ENCODE measurements around the gene IPP. TPM values are rescaled to one million over a fixed set of nuclear protein-coding genes. Genes with fewer than 3 reads are reported as not detected.
"Not testable (repeated sequence)": the region's sequence is repeated elsewhere in the genome, so short reads cannot be mapped to it uniquely, and the experiment has no call there.

The IPP gene
- total RNA-seq, 1 experiment from 2014 or later = 5.2 TPM

DNA sequence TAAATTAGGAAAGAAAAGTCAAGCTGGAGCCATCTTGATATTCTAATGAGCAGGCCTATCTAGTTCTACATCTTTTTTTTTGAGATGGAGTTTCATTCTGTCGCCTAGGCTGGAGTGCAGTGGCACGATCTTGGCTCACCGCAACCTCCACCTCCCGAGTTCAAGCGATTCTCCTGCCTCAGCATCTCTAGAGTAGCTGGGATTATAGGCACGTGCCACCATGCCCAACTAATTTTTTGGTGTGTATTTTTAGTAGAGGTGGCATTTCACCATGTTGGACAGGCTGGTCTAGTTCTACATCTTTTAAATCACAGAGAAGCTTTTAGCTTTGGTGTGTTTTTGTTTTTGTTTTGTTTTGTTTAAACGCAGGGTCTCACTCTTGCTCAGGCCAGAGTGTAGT lies 55.6 kb downstream of the IPP start:
- no peak for DNase-seq
- Histone ChIP-seq H3K27me3 (no peaks in the 10 kb centered on the region), H3K36me3 (peaks cover 44% of the 10 kb centered on the region), H3K9me3 (no peaks in the 10 kb centered on the region), H3K4me3 (no peak overlapping the region)

DNA sequence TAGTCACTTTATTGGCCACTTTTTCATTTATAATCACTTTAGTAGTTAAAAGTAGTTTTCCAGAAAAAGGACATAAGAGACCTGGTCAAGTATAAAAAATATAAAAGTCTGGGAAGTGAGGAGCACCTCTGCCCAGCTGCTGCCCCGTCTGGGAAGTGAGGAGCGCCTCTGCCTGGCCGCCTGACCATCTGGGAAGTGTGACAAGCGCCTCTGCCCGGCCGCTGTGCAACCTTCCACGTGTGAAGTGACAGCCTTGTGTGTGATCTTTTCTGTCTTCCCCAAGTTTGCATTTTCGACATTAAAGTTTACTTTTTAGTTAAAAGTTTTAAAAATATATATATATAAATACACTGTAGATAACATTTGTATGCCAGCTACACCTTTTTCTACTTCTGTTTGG lies 56.6 kb downstream of the IPP start:
- not testable (repeated sequence) for DNase-seq, H3K4me3 ChIP-seq, H3K9me3 ChIP-seq, H3K27me3 ChIP-seq
- H3K36me3 ChIP-seq = peaks cover 52% of the 10 kb centered on the region

DNA sequence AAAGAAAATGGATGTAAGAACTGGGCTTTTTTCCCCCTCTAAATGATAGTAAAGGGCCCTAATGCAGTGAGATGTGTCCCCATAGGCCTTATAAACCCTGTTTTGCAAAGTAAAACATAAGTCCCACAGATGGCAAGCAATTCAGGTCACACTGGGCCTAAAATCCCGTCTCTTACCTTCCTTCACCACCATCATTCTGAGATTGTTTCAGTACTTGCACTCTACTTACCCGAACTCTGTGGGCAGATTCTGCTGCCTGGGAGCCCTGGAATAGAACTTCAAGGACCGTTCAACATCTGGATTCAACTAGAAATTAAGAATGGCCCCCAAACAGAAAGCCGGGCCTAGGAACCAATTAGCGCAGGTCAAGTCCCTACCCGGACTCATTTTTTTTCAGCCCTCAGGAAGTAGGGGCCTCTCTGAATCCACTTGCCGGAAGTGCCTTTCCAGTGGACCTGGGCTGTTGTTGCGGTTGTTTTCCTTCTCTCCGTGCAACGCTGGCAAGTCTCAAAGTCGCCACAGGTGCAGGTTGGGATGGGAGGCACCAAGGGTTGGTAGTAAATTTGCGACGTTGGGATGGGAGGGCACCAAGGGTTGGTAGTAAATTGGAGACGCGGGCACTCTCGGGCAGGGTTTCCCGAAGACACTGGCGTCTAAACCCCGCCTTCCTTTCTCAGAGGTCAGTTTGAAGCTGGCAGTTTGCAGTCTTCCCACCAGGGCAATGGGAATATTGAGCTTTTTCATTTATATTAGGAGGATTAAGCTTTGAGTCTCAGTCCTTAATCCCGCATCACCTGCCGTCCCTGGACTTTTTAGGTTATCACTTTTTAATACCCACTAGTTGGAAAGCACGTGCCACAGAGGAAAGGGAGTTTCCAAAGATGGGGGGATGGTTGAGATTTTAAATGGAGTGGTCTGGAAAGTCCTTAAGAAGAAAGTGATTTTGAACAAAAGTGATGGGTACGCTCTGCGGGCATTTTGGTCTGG lies 62.4 kb downstream of the IPP start, which contains the start of gene TMEM69:
TSS of gene TMEM69 (plus strand) at position 428 of the 987 bp plus-strand sequence. CDS start 2,888 bp downstream, outside the sequence.
- DNase-seq = peak; percentile 80
- Histone ChIP-seq H3K9me3 (no peaks in the 10 kb centered on the region), H3K27me3 (no peaks in the 10 kb centered on the region), H3K4me3 (peak within 1 kb of the TSS; percentile 99), H3K36me3 (peaks cover 31% of the 10 kb centered on the region)

DNA sequence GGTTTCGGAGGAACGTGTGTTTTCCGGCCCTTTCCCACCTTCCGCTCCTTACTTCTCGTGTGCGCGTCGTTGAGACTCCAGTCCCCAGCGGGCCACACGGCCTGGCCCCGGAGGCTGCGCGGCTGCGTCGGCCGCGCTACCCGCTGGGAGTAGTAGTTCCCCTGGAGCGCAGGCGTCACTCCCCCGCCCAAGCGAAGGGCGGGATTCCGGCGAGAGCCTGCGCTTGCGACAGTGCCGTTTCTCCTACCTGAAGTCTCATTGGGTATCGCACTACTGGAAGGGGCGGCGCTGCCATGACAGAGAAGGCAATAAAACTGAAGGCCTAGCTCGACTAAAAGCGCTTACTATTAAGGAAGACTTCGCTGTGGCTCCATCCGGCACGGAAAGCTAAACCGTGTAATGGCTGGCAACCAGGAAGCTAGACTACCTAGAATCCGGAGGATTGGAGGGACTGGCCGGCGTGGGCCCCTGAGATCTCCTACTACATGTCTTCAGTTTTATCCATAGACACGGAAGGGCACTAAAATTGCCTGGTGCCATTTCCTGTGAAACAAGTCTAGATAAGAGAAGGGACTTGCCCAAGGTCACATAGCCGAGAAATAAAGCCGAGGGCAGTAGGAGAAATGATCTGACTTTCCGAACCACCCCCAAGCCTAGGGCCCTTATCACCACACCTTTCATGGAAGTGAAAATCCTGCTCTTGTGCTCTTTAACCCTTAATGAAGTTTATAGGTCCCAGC lies 63.3 kb downstream of the IPP start:
- Histone ChIP-seq H3K27me3 (no peaks in the 10 kb centered on the region), H3K36me3 (peaks cover 23% of the 10 kb centered on the region), H3K9me3 (no peaks in the 10 kb centered on the region), H3K4me3 (peak overlapping the region; percentile 99)
- peak; percentile 98 for DNase-seq

DNA sequence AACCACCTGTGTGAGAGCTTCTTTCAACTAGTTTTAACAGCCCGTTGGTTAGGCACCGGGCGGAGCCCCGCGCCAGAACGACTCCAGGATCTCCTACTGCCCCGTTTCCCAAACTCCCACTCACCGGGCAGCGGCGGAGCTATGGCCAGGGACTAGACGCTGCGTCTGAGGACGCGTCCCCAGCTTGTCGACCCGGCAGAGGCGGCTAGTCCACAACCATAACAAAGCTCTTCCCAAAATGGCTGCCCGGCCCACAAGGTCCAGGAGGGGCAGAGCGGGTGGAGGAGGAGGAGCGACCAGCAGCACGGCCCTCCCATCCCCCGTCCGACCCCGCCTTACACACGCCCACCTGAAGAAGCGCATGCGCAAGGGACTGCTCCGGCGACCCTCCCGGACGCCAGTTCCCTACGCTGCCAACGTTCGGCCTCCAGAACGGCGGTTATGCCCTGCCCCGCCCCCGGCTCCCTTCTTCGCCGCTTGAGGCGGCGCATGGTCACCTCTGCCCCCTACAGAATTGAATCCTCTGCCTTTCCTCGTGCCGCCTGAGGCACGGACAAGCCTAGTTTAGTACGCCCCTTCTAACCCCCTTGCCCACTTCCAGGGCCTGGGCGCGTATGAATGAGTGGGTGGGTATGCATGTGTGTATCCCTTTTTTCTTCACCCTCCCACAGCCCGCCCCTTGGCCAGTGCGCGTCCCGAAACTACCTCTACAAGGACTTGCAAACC lies 64.0 kb downstream of the IPP start, which contains the start of gene GPBP1L1:
TSS of gene GPBP1L1 (minus strand) at position 246 of the 726 bp plus-strand sequence. CDS start 27,446 bp downstream, outside the sequence.
- Histone ChIP-seq H3K27me3 (no peaks in the 10 kb centered on the region), H3K36me3 (peaks cover 23% of the 10 kb centered on the region), H3K4me3 (peak within 1 kb of the TSS; percentile 99), H3K9me3 (no peaks in the 10 kb centered on the region)
- peak; percentile 95 for DNase-seq

DNA sequence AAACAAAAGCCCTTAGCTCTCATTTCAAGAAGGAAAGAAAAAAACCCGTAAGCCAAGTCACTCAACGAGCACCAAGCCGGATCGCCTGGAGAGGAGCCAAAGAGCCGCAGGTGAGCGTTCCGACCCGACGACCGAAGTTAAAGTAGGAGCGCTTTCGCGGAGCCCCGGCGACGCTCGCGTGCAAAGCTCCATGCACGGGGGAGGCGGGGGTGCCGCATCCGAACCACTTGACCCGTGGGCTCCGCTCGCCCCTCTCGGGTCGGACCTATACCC lies 64.5 kb downstream of the IPP start:
- Histone ChIP-seq H3K27me3 (no peaks in the 10 kb centered on the region), H3K4me3 (peak overlapping the region; percentile 99), H3K9me3 (no peaks in the 10 kb centered on the region), H3K36me3 (peaks cover 22% of the 10 kb centered on the region)
- DNase-seq = peak; percentile 44

DNA sequence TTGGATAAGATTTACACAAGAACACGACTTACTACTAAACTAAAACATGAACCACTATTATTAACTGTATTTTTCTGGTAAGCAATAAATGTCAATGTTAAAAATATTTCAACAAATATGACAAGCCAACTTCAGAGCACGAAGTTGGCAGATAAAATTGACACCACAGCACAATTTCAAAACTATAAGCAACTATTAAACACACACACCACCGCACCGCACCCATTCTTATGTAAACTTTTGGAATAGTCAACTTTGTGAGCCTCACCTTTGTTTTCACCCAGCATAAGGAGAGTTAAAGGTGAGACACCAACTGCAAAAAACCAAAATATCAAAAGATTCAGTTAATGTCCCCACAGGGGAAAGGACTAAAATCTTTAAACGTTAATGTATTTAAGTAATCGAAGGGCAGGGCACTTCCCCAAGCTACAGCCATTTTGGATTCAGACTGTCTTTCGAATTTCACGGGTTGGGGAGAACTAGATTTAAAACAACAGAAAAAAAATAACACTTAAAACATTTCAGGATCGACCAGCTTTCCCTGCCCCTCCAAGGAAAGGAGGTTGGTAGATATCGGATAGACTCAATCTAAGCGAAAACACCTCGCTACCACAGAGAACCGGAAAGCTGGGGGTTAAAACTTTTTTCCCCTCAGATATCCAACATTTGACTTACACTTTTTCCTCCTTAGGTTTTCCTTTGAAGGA lies 65.0 kb downstream of the IPP start:
- Histone ChIP-seq H3K9me3 (no peaks in the 10 kb centered on the region), H3K36me3 (peaks cover 17% of the 10 kb centered on the region), H3K4me3 (peak overlapping the region; percentile 99), H3K27me3 (no peaks in the 10 kb centered on the region)
- DNase-seq = no peak

DNA sequence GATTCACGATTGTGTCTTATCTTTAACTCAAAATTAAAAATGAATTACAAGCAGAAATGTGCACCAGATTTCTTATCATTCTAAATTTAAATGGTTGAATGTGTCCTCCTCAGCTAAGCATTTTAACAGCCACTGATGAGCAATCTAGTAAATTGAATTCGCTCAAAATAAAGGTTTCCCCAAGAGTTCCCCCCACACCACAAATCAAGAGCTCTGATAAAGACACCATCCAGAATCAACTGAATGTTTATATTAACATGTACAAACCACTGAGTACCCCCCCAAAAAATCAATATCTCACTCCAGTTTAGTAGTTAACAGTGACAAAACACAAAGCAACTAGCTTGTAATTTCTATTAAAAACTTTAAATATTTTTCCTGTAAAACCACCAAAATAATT lies 66.1 kb downstream of the IPP start:
- Histone ChIP-seq H3K9me3 (no peaks in the 10 kb centered on the region), H3K36me3 (peaks cover 7% of the 10 kb centered on the region), H3K27me3 (no peaks in the 10 kb centered on the region), H3K4me3 (peak overlapping the region; percentile 99)
- no peak for DNase-seq

DNA sequence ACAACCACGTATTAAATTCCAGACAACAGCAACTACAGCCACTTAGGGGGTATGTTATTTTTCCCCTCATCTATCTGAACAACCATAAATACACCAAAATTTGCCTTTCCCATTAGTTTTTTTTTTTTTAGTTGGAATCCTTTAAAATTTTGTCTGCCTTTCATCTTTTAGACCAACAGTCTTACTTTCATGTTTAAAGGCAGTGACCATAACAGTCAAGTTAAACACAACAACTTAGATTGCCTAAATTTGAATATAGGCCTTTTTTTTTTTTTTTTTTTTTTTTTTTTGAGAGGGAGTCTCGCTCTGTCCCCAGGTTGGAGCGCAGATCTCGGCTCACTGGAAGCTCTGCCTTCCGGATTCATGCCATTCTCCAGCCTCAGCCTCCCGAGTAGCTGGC lies 67.5 kb downstream of the IPP start:
- Histone ChIP-seq H3K9me3 (no peaks in the 10 kb centered on the region), H3K27me3 (no peaks in the 10 kb centered on the region)
- no peak for DNase-seq

DNA sequence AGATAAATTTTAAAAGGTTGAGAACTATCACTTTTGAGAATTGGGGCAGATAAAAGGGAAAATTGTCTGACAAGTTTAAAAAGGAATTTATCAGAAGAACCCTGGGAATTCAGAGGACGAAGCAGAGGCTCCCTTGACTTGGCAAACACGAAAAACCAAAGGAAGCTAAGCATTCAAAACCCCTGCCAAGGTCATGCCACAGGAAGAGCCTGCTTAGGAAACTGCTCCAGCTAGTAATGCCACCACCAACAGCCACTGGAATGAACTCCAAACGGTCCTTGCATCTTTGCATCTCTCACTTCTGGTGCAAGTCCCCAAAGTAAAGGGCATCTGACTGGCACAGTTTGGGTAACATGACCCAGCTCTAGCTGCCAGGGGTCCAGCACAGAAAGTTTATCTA lies 71.3 kb downstream of the IPP start:
- peak; percentile 56 for DNase-seq
- Histone ChIP-seq H3K36me3 (peaks cover 4% of the 10 kb centered on the region; the same call in 1 of the 2 replicates), H3K27me3 (no peaks in the 10 kb centered on the region), H3K9me3 (no peaks in the 10 kb centered on the region), H3K4me3 (no peak overlapping the region)

More for the DNA sequence above, 67.5 kb downstream of the IPP start:
- Histone ChIP-seq H3K36me3 (peaks cover 7% of the 10 kb centered on the region), H3K4me3 (no peak overlapping the region)

DNA sequence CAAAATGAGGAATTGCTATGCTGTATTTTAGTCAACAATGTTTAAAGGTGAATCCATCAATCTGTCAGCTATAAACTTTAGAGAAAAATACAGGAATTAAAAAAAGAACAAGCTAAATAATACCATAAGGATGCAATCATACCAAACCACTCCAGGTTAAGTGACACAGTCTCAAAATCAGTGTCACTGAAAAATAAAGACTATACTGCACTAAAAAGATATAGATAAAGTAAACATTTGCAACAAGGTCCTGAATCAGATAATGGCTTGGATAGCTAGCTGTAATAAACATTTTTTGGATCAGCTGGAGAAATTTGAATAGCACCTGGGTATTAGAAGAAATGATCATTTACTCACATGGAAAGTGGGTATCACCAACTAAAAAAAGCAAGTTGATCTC lies 72.0 kb downstream of the IPP start:
- DNase-seq = no peak
- Histone ChIP-seq H3K36me3 (peaks cover 7% of the 10 kb centered on the region; the same call in 1 of the 2 replicates), H3K27me3 (no peaks in the 10 kb centered on the region), H3K4me3 (no peak overlapping the region), H3K9me3 (no peaks in the 10 kb centered on the region)

DNA sequence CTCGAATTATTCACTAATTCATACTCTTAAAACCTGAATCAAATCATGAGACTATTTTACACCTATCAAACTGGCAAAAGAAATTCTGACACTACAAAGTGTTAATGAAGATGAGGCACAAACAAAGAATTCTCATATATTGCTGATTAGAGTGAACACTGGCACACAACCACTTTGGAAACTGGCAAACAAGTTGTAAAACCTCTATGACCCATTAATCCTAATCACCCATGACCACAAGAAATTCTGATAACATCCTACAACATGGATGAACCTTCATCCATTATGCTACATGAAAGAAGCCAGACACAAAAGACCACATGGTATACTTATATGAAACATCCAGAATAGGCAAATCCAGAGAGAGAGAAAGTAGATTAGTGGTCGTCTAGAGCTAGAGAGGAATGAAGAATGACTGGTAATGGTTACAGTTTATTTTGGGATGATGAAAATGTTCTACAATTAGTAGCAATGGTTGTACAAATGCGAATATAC lies 72.7 kb downstream of the IPP start:
- no peak for DNase-seq
- Histone ChIP-seq H3K9me3 (no peaks in the 10 kb centered on the region), H3K4me3 (no peak overlapping the region), H3K27me3 (no peaks in the 10 kb centered on the region), H3K36me3 (peaks cover 7% of the 10 kb centered on the region; the same call in 1 of the 2 replicates)

DNA sequence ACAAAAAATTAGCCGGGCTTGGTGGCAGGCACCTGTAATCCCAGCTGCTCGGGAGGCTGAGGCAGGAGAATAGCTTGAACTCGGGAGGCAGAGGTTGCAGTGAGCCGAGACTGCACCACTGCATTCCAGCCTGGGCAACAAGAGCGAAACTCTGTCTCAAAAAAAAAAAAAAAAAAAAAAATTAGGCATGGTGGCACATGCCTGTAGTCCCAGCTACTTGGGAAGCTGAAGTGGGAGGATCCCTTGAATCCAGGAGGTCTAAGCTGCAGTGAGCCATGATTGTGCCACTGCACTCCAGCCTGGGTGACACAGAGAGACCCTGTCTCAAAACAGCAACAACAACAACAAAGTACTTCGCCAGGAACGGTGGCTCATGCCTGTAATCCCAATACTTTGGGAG lies 73.9 kb downstream of the IPP start:
- DNase-seq, H3K36me3 ChIP-seq, H3K9me3 ChIP-seq, H3K27me3 ChIP-seq, H3K4me3 ChIP-seq: not testable (repeated sequence)

DNA sequence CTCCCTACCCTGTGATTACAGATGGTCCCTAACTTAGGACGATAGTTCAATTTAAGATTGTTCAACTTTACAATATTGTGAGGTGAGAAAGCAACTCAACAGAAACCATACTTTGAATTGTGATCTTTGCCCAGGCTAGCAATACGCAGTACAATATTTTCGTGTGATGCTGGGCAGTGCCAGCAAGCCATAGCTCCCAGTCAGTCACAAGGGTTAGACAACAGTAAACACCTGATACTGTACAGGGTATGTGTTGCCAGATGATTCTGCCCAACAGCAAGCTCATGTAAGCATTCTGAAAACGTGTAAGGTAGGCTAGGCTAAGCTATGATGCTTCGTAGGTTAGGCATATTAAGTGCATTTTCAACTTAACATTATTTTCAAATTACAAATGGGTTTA lies 76.0 kb downstream of the IPP start:
- Histone ChIP-seq H3K27me3 (no peaks in the 10 kb centered on the region), H3K9me3 (no peaks in the 10 kb centered on the region), H3K36me3 (peaks cover 7% of the 10 kb centered on the region; the same call in 1 of the 2 replicates), H3K4me3 (no peak overlapping the region)
- no peak for DNase-seq

DNA sequence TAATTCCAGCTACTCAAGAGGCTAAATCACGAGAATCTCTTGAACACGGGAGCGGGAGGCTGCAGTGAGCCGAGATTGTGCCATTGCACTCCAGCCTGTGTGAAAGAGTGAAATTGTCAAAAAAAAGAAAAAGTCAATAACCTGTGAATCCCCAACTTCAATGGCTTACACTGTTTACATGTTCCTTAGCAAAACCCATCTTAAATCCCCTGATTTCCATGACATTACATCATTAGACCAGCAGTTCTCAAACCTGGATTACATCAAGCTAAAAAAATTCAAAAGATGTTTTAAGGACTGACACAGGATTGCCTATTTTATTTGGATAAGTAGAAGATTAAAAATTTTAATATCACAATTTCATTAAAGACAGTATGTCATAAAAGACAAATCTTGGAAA lies 76.5 kb downstream of the IPP start:
- no peak for DNase-seq
- Histone ChIP-seq H3K27me3 (no peaks in the 10 kb centered on the region), H3K9me3 (no peaks in the 10 kb centered on the region), H3K4me3 (no peak overlapping the region), H3K36me3 (peaks cover 7% of the 10 kb centered on the region; the same call in 1 of the 2 replicates)

Data from MG63 (cell line).